Keratinocyte (primary cell): ENCODE measurements around the gene SWT1.

ENCODE experiments used
- EZH2 ChIP-seq: IDR thresholded peaks from one replicate; pipeline ENCODE4 v1.6.1; 2012; ENCODE audit warnings: inconsistent platforms, mild to moderate bottlenecking, low read length, moderate library complexity
- TF ChIP-seq, protein P1 (sequence below), 3 experiments: IDR thresholded peaks in 1 of 3; conservative IDR thresholded peaks in 1 of 3; optimal IDR thresholded peaks in 1 of 3; 2 replicates in 2 of 3; 3 replicates in 1 of 3; pipeline versions ENCODE3 to v1.5.1; 2011; ENCODE audit warnings: low read length in 3 of 3, mild to moderate bottlenecking in 3 of 3, moderate library complexity in 2 of 3, control low read depth in 1 of 3, inconsistent platforms in 1 of 3; ENCODE audit not compliant: insufficient read depth in 2 of 3; ENCODE audit errors: extremely low read depth in 1 of 3

DNA sequence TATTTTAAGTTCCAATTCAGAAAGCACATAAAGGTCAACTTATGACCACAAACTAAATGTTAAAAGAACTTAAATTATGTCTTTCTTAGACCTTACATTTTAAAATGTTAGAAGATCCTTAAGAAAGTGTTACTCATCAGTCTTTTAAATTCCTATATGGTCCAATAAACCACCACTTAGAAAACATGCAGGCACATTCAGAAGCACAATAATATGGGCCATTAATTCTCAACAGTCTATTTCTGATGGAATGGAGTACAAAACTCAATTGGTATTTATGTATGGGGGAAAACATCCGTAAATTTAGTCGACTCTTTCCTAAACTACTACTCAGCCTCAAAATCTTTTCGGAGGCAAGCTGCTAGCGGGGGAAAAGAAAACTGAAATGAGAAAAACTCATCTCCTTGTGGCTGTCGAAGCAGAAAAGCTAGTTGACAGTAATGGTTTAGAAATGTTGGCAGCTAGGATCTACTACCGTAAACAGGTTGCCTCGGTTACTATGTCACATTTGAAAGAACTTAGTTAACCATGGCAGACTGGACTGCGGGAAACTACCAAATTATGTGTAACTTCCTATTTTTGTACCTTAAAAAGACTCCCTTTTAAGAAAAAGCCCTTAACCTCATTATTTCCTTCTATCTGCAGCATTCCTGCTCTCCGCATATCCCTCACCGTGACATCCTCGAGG lies 1.2 kb upstream of the SWT1 start:
- TF ChIP-seq, protein P1, sequence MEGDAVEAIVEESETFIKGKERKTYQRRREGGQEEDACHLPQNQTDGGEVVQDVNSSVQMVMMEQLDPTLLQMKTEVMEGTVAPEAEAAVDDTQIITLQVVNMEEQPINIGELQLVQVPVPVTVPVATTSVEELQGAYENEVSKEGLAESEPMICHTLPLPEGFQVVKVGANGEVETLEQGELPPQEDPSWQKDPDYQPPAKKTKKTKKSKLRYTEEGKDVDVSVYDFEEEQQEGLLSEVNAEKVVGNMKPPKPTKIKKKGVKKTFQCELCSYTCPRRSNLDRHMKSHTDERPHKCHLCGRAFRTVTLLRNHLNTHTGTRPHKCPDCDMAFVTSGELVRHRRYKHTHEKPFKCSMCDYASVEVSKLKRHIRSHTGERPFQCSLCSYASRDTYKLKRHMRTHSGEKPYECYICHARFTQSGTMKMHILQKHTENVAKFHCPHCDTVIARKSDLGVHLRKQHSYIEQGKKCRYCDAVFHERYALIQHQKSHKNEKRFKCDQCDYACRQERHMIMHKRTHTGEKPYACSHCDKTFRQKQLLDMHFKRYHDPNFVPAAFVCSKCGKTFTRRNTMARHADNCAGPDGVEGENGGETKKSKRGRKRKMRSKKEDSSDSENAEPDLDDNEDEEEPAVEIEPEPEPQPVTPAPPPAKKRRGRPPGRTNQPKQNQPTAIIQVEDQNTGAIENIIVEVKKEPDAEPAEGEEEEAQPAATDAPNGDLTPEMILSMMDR (optimal IDR thresholded peaks at IDR 0.05 in 1 of 3, IDR thresholded peaks at IDR 0.05 in 1 of 3, conservative IDR thresholded peaks at IDR 0.05 in 1 of 3; ENCODE audit: extremely low read depth in 1 of 3, insufficient read depth in 2 of 3, low read length in 3 of 3) = no peak
- TF ChIP-seq EZH2 = no peak
